Activated CD8-positive, alpha-beta memory T cell treated with anti-CD3 and anti-CD28 coated beads, Interleukin-2, amount 50 U/mL, for 24 hours (primary cell): ENCODE results near the gene RELN.
"Not testable (repeated sequence)": the region's sequence is repeated elsewhere in the genome, so short reads cannot be mapped to it uniquely, and the experiment has no call there.

Source experiments
- DNase-seq: peaks from one replicate; pipeline ENCODE4 v3.0.0-alpha.2; 2020; ENCODE audit errors: extremely low read depth

The RELN gene

DNA sequence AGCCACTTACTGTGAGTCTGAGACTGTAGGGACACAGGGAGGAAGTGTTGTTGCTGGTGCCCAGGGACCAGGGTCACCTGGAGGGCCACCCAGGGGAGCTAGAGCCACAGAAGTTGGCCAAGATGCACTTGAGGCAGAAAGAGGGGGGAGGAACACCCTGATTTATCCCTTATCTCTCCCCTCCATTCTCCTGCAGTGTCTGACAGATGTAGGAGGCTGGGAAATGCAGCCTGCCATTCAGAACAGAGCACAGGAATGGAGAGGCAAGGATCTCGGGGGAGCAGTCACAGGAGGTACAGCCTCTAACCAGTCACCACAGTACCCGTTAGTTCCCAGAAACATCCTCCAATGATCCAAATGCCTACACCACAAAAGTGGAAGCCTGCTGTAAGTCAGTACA lies 425.0 kb downstream of the RELN start:
- DNase-seq: no peak

DNA sequence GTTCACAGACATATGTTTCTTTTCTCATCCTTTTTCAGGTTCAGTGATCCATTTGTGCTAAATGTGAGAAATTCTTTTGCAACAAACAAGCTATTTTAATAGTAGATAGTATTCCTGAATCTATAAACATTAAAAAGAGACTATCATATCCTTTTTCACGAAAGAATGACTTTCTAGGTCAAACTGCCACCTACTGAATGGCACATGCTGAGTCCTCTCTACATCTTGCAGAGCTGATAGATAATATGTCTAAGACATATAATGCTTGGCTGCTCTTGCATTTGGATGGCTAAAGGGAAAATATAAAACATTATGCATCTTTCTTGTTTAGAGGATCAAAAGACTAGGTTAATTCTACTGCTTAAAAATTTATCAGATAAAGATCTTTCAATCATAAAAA lies 429.3 kb downstream of the RELN start:
- DNase-seq: no peak

- DNase-seq: no peak
Measured at GRCh38 chr7:103551016-103551415, 438.4 kb downstream of the RELN start.

- no peak for DNase-seq
Measured at GRCh38 chr7:103549786-103550185, 439.7 kb downstream of the RELN start.

GRCh38 chr7:103547451-103548284 lies 441.8 kb downstream of the RELN start:
- no peak for DNase-seq

GRCh38 chr7:103542470-103542869 lies 447.0 kb downstream of the RELN start:
- DNase-seq: no peak

- DNase-seq: no peak
Measured at GRCh38 chr7:103541947-103542346, 447.5 kb downstream of the RELN start.

GRCh38 chr7:103541026-103541425 lies 448.4 kb downstream of the RELN start:
- no peak for DNase-seq

DNA sequence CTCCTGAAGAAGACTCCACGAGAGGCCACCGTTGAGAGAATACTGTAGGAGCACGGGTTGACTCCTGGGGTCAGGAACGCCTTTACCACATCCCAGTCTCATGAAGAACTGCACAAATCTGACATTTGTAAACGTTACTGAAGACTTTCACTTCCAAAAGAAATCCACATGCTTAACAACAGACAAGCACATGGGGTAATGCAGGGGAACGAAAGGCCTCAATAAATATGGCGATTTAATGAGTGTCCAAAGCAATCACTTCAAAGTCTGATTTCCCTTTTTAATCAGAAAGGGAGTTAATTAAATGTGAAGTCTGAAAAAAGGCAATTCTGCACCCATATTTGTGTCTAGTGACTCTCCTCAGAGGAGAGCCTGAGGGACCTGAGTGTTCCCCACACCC lies 449.1 kb downstream of the RELN start:
- no peak for DNase-seq

DNA sequence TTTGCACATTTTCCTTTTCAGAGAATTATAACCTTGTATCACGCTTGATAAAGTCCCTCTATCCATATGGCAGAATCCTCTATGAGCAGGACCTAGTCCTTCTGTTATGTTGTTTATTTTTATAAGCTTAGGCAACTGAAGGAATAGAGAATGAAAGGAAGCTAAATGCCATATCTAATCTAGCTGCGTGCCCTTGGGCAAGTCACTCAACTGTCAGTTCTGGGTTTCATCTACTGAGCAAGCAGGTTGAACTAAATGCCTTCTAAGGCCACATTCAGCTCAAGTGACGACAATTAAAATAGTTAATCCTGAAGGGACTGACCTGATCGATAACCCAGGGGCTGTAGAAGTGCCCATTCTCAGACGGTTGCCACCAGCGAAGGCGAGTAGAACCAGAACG lies 449.6 kb downstream of the RELN start:
- no peak for DNase-seq

- DNase-seq: no peak
Measured at GRCh38 chr7:103538964-103539709, 450.3 kb downstream of the RELN start.

- no peak for DNase-seq
Measured at GRCh38 chr7:103533761-103534160, 455.7 kb downstream of the RELN start.

DNA sequence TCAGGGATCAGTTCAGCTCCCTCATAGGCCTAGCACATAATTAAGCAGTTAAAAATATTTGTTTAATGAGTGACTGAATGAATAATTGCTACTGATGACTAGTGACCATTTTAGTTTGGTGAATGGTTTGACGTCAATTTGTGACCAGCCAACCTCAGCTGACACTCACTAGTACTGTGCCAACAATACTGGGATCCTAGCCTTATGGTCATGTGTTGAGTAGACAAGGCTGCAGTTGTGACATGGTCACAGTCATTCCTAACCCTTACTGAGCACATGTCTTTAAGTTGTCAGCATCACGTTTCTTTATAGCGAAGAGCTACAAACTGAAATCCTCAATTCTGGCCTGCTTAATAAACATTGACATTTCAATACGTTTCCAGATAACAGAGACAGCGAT lies 456.5 kb downstream of the RELN start:
- DNase-seq: no peak

- no peak for DNase-seq
Measured at GRCh38 chr7:103528152-103528551, 461.3 kb downstream of the RELN start.

- DNase-seq: no peak
Measured at GRCh38 chr7:103525937-103526336, 463.5 kb downstream of the RELN start.

DNA sequence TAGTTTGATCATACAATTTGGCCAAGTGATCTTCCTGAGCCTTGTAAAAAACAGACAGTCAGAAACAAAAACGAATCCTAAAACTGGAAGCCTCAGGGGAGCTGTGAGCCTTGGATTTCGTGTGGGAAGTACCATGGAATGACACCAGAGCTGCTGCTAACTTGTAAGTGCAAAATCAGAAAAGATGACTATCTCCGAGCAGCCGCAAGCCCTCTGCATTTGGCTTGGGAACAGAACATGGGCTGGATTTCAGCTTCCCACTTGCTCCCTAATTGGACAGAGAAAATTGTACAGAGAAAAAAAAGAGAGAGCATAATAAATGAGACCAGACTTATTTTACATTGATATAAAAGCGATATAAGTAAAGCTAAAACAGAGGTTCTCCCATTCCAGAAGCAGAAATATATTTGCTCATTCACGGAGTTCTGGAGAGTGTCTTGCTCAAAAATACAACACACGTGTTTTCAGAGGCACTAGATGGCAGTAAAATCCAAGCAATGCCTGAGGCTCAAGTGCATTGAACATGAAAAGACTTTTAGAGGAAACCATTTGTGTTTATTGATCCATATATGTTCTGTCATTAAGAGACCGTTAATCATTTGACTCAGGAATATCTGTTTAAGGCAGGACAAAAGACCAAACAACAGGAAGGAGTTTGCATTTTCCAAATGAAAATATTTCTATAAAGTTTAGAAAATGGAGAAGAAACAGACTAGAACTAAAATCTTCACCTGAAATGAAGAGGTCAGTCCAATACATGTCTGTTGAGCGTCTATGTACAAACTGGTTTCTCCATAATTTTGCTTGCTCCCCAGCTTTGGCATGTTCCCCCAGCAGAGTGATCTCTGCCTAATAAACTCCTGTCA lies 465.2 kb downstream of the RELN start:
- no peak for DNase-seq

GRCh38 chr7:103521937-103522336 lies 467.5 kb downstream of the RELN start:
- no peak for DNase-seq

DNA sequence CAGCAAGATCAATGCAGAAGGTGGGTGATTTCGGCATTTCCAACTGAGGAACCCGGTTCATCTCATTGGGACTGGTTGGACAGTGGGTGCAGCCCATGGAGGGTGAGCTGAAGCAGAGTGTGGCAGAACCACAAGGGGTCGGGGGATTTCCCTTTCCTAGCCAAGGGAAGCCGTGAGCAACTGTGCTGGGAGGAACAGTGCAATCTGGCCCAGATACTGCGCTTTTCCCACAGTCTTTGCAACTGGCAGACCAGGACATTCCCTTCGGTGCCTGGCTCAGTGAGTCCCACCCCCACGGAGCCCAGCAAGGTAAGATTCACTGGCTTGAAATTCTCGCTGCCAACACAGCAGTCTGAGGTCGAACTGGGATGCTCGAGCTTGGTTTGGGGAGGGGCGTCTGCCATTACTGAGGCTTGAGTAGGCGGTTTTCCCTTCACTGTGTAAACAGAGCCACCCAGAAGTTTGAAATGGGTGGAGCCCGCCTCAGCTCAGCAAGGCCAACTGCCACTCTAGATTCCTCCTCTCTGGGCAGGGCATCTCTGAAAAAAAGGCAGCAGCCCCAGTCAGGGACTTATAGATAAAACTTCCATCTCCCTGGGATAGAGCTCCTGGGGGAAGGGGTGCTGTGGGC lies 484.8 kb downstream of the RELN start:
- no peak for DNase-seq

GRCh38 chr7:103501206-103501605 lies 488.3 kb downstream of the RELN start:
- DNase-seq: no peak

DNA sequence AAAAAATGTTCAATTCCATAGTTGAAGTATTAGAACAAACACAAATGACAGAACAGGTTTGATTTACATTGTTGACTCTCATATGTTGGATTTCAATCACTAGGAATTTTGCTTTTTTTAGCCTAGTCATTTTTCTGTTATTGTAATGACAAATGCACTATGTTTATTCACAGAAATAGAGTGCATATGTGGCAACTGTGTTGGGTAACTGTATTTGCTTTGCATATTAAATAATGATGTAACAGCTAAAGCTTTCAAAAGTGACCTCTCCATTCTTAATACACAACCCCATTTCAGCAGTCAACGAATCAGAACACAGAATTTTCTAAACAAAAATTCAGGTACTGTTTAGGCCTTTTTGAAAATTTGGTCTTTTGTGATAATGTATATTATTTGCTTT lies 489.5 kb downstream of the RELN start:
- no peak for DNase-seq

GRCh38 chr7:103487419-103487818 lies 502.0 kb downstream of the RELN start:
- DNase-seq: no peak

GRCh38 chr7:103486873-103487272 lies 502.6 kb downstream of the RELN start:
- DNase-seq: not testable (repeated sequence)
